ENCODE measurements around the gene COQ2. TPM values are rescaled to one million over a fixed set of nuclear protein-coding genes. Genes with fewer than 3 reads are reported as not detected.

Gene COQ2
- total and polyA plus RNA-seq, 11 donors = 10.4 to 26.3 (median 22.0) TPM

DNA sequence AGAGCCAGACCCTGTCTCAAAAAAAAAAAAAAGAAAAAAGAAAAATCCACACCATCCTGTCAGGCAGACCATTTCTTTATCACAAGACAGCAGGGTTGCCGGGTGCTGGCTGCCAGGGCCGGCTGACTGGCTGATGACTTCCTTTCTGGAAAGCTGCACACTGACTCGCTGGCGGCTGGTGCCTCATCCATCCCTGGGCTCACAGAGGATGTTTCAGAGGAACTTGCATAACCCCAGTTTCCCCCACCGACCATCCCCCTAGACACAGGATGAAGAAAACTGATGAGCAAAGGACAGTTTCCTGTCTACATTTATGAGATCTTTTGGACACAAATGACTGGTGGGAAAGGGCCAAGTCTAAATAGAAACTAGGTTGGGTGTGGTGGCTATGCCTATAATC, 36.0 kb upstream of the COQ2 start:
- Histone ChIP-seq H3K9me3 (no peaks in the 10 kb centered on the region), H3K27ac (peak overlapping the region in 1 of 12 donors; percentile 91), H3K4me3 (no peak overlapping the region), H3K4me1 (peaks cover 0 to 26% (median 0%) of the 10 kb centered on the region in 12 donors), H3K27me3 (peaks cover 0 to 2% (median 0%) of the 10 kb centered on the region in 9 donors), H3K36me3 (no peaks in the 10 kb centered on the region)
- intact Hi-C loops (cut with DNase I) = no loop called here
- TF ChIP-seq, protein P1, sequence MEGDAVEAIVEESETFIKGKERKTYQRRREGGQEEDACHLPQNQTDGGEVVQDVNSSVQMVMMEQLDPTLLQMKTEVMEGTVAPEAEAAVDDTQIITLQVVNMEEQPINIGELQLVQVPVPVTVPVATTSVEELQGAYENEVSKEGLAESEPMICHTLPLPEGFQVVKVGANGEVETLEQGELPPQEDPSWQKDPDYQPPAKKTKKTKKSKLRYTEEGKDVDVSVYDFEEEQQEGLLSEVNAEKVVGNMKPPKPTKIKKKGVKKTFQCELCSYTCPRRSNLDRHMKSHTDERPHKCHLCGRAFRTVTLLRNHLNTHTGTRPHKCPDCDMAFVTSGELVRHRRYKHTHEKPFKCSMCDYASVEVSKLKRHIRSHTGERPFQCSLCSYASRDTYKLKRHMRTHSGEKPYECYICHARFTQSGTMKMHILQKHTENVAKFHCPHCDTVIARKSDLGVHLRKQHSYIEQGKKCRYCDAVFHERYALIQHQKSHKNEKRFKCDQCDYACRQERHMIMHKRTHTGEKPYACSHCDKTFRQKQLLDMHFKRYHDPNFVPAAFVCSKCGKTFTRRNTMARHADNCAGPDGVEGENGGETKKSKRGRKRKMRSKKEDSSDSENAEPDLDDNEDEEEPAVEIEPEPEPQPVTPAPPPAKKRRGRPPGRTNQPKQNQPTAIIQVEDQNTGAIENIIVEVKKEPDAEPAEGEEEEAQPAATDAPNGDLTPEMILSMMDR (IDR thresholded peaks at IDR 0.05) = no peak
- TF ChIP-seq POLR2A (IDR thresholded peaks at IDR 0.05) = no peak
- ATAC-seq (peak in 3 of 4 donors; percentile 58 to 85 (median 70)), DNase-seq (peak; percentile 50 to 80 (median 69))
- 42 to 44% (median 42%) methylated on average over 5 of the region's 5 CpGs for WGBS, 4 donors

DNA sequence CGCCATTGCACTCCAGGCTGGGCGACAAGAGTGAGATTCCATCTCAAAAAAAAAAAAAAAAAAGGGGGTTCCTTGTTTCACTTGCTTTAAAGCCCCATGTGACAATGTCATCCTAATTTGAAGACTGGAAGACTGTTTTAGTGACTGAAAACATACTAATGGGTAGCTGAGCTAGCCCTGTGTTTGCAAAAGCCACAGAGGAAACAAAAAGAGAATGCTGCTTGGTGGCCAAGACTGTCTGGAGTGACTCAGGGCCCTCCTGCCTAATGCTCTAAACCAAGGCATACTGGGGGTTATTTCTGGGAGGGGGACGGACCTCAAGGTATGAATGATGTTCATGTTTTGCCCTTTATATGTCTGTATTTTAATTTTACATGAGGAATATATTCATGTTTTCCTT, 34.1 kb upstream of the COQ2 start:
- ATAC-seq (no peak), DNase-seq (no peak)
- no peaks in the 10 kb centered on the region for H3K36me3 ChIP-seq
- peaks cover 0 to 26% (median 0%) of the 10 kb centered on the region in 12 donors for H3K4me1 ChIP-seq
- H3K27me3 ChIP-seq = no peaks in the 10 kb centered on the region
- TF ChIP-seq, protein P1 (IDR thresholded peaks at IDR 0.05) = no peak
- no peak for TF ChIP-seq POLR2A (IDR thresholded peaks at IDR 0.05)
- H3K9me3 ChIP-seq = no peaks in the 10 kb centered on the region
- peak overlapping the region in 1 of 12 donors; percentile 91 for H3K27ac ChIP-seq
- H3K4me3 ChIP-seq = no peak overlapping the region
- WGBS, 4 donors = 81 to 91% (median 87%) methylated on average over 3 of the region's 3 CpGs
- intact Hi-C loops (cut with DNase I) = no loop called here

DNA sequence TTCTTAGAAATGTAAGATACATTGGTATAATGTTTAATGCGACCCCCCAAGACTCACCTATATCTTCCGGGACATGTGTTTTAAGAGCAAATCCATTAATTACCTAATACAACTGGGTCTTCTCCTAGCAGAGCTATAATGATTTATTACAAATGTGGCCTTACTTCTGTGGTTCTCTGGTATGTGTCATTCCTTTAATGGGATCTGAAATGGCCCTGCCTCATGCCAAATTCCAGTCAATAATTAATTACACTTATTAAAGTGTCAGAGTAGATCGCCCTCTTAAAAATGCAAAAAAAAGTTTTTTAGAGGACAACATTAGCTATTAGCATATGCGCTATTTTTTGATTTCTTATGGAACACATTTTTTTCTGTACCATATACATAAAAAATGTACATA, 33.1 kb upstream of the COQ2 start:
- WGBS, 4 donors = 68 to 71% (median 69%) methylated on average over 4 of the region's 4 CpGs
- ATAC-seq = no peak
- intact Hi-C loops (cut with DNase I) = no loop called here
- H3K27ac ChIP-seq = no peak overlapping the region
- no peak for DNase-seq
- H3K4me3 ChIP-seq = no peak overlapping the region
- H3K27me3 ChIP-seq = no peaks in the 10 kb centered on the region
- peaks cover 0 to 26% (median 0%) of the 10 kb centered on the region in 12 donors for H3K4me1 ChIP-seq
- no peak for TF ChIP-seq POLR2A (IDR thresholded peaks at IDR 0.05)
- TF ChIP-seq, protein P1 (IDR thresholded peaks at IDR 0.05) = no peak
- no peaks in the 10 kb centered on the region for H3K9me3 ChIP-seq
- no peaks in the 10 kb centered on the region for H3K36me3 ChIP-seq

DNA sequence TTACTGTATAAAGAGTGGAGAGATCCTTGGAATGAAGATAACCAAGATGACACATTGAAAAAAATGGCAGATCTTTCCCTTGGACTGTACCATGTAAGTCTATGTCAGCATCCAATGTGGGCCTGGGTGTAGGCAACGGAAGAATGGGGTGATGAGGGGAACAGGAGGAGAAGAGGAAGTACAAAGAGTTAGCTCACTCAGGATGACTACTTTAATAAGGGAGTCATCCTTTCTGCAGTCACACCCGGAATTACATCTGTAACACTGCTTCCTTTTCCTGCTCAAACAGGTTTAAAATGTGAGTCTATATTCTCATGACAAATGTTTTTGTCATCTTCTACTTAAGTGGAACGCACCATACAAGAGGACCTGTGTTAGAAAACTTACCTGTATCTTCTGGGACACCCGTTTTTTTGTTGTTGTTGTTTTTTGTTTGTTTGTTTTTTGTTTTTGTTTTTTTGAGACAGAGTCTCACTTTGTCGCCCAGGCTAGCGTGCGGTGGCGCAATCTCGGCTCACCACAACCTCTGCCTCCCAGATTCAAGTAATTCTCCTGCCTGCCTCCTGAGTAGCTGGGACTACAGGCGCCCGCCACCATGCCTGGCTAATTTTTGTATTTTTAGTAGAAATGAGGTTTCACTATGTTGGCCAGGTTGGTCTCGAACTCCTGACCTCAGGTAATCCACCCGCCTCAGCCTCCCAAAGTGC, 32.0 kb upstream of the COQ2 start:
- Histone ChIP-seq H3K27ac (no peak overlapping the region), H3K36me3 (no peaks in the 10 kb centered on the region), H3K4me1 (peaks cover 0 to 18% (median 0%) of the 10 kb centered on the region in 12 donors), H3K4me3 (no peak overlapping the region), H3K27me3 (no peaks in the 10 kb centered on the region), H3K9me3 (no peaks in the 10 kb centered on the region)
- peak in 1 of 4 donors; percentile 54 for ATAC-seq
- 80 to 83% (median 80%) methylated on average over 13 of the region's 13 CpGs for WGBS, 4 donors
- intact Hi-C loops (cut with DNase I) = no loop called here
- TF ChIP-seq POLR2A (IDR thresholded peaks at IDR 0.05) = no peak
- TF ChIP-seq, protein P1 (IDR thresholded peaks at IDR 0.05) = no peak
- DNase-seq = no peak

Measured in heart left ventricle (tissue), 16 donors.